HepG2 (cell line): ENCODE data around the gene XPNPEP3. TPM values are rescaled to one million over a fixed set of nuclear protein-coding genes. Genes with fewer than 3 reads are reported as not detected.

ENCODE experiments used
- ARNT ChIP-seq: fragments of 450-650 bp; IDR thresholded peaks from 2 replicates; pipeline ENCODE4 v1.6.1; 2017
- CBX1 ChIP-seq: IDR thresholded peaks from one replicate; pipeline ENCODE4 v1.6.1; 2016; ENCODE audit warnings: antibody characterized with exemption, low read depth
- HNRNPLL ChIP-seq: fragments of 200-400 bp; formaldehyde crosslinking; IDR thresholded peaks from 2 replicates; pipeline ENCODE4 v1.6.1; 2017; ENCODE audit warnings: mild to moderate bottlenecking, low read depth, low read length; ENCODE audit not compliant: poor library complexity, severe bottlenecking
- KDM4B ChIP-seq: sonication (generic); formaldehyde crosslinking; IDR thresholded peaks from 2 replicates; pipeline ENCODE4 v1.4.0; 2020; ENCODE audit warnings: missing genetic modification reagents
- POGZ ChIP-seq: sonication (generic); formaldehyde crosslinking; IDR thresholded peaks from 2 replicates; pipeline ENCODE4 v1.4.0; 2020; ENCODE audit warnings: mild to moderate bottlenecking, missing genetic modification reagents
- REXO4 ChIP-seq: sonication (generic); formaldehyde crosslinking; IDR thresholded peaks from 2 replicates; pipeline ENCODE4 v1.8.0; 2022; ENCODE audit warnings: missing genetic modification reagents, mild to moderate bottlenecking, borderline replicate concordance
- SALL2 ChIP-seq: sonication (generic); formaldehyde crosslinking; IDR thresholded peaks from 2 replicates; pipeline ENCODE4 v1.8.1; 2023; ENCODE audit warnings: mild to moderate bottlenecking, missing genetic modification reagents, inconsistent platforms
- WIZ ChIP-seq: sonication (generic); formaldehyde crosslinking; IDR thresholded peaks from 2 replicates; pipeline ENCODE4 v1.5.1; 2020; ENCODE audit warnings: mild to moderate bottlenecking, missing genetic modification reagents
- ZNF207 ChIP-seq: fragments of 450-650 bp; IDR thresholded peaks from 2 replicates; pipeline ENCODE4 v1.6.1; 2016; ENCODE audit warnings: antibody characterized with exemption, borderline replicate concordance
- ZNF607 ChIP-seq: sonication (generic); formaldehyde crosslinking; IDR thresholded peaks from 2 replicates; pipeline ENCODE4 v1.5.1; 2020; ENCODE audit warnings: missing genetic modification reagents, mild to moderate bottlenecking, borderline replicate concordance
- ZNF782 ChIP-seq: sonication (generic); formaldehyde crosslinking; IDR thresholded peaks from 2 replicates; pipeline ENCODE4 v1.4.0; 2020; ENCODE audit warnings: missing genetic modification reagents, mild to moderate bottlenecking, borderline replicate concordance
- ZNF841 ChIP-seq: sonication (generic); formaldehyde crosslinking; IDR thresholded peaks from 2 replicates; pipeline ENCODE4 v1.8.1; 2023; ENCODE audit warnings: missing genetic modification reagents, borderline replicate concordance
- polyA plus RNA-seq, 8 experiments: library from polyadenylated mRNA; depleted of rRNA in 3 of 8; stranded (reverse) in 7 of 8; unstranded in 1 of 8; fragments of >200 nt; fragmentation: Illumina TruSeq in 4 of 8; extraction: Trizol in 4 of 8; gene quantifications; 2 replicates each; pipeline versions ENCODE4 v1.2.1 to v1.2.3, GENCODE V29; 2011 to 2016; ENCODE audit warnings: low read depth in 4 of 8, missing spikeins in 1 of 8, mixed read lengths in 1 of 8; ENCODE audit not compliant: insufficient read depth in 1 of 8
- total RNA-seq, 5 experiments: library from RNA; depleted of rRNA; stranded (reverse); fragments of >200 nt; fragmentation: Illumina TruSeq; extraction: Trizol; gene quantifications; 2 replicates each; pipeline ENCODE4 v1.2.3, GENCODE V29; 2016; ENCODE audit warnings: low read depth in 1 of 5
- TF ChIP-seq, protein P1 (sequence below): sonication (generic); formaldehyde crosslinking; IDR thresholded peaks from 2 replicates; pipeline ENCODE4 v1.4.0; 2020; ENCODE audit warnings: missing genetic modification reagents, borderline replicate concordance
- TF ChIP-seq, protein P2 (sequence below): sonication (generic); formaldehyde crosslinking; IDR thresholded peaks from 2 replicates; pipeline ENCODE4 v1.5.0; 2020; ENCODE audit warnings: mild to moderate bottlenecking, missing genetic modification reagents
- TF ChIP-seq, protein P3 (sequence below): sonication (generic); formaldehyde crosslinking; IDR thresholded peaks from 2 replicates; pipeline ENCODE4 v1.4.0; 2020; ENCODE audit warnings: mild to moderate bottlenecking, missing genetic modification reagents, borderline replicate concordance
- TF ChIP-seq, protein P4 (sequence below): sonication (generic); formaldehyde crosslinking; IDR thresholded peaks from 2 replicates; pipeline ENCODE4 v1.9.0; 2022; ENCODE audit warnings: missing genetic modification reagents, mild to moderate bottlenecking, borderline replicate concordance
- TF ChIP-seq, protein P5 (sequence below): sonication (generic); formaldehyde crosslinking; conservative IDR thresholded peaks from 2 replicates; pipeline ENCODE4 v1.4.0; 2020; ENCODE audit warnings: missing genetic modification reagents

The XPNPEP3 gene
- total and polyA plus RNA-seq, 2 of the 13 experiments (the other 11 are each of a cell fraction or from before 2014, with no cell fraction given), result 10.3 to 14.0 TPM

DNA sequence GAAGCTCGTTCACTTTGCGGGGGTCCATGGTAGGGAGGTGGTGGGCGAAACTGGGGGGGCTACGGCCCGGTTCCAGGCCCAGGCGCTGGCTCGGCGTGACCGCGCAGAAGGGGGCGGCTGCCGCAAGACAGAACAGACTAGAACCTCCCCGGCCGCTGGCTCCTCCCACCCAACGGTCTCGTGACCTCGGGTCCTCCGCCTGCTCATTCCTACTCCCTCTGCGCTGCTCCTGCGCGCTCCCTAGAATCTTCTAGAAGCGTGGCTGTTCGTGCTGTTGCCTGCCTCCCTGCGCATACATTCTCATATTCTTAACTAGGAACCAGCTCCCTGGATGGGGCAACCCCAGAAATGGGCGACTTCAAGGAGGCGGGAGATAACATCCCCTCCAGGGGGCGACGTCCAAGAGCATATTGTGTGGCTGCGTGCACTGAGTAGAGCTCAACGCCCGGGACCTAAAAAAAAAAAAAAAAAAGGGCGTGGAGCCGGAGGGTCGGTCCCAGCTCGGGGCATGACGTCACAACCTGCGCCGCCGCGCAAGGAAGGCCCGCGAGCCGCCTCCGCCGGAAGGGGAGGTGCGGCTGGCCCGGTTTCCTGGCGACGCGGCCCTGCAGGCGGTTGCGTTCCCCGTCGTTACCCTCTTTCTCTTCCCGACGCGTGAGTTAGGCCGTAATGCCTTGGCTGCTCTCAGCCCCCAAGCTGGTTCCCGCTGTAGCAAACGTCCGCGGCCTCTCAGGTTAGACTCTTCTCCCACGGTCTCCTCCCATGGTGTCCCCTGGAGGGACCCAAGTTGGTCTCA lies at the start of gene XPNPEP3, which contains the start of gene ST13 (continued):
- TF ChIP-seq, protein P1, sequence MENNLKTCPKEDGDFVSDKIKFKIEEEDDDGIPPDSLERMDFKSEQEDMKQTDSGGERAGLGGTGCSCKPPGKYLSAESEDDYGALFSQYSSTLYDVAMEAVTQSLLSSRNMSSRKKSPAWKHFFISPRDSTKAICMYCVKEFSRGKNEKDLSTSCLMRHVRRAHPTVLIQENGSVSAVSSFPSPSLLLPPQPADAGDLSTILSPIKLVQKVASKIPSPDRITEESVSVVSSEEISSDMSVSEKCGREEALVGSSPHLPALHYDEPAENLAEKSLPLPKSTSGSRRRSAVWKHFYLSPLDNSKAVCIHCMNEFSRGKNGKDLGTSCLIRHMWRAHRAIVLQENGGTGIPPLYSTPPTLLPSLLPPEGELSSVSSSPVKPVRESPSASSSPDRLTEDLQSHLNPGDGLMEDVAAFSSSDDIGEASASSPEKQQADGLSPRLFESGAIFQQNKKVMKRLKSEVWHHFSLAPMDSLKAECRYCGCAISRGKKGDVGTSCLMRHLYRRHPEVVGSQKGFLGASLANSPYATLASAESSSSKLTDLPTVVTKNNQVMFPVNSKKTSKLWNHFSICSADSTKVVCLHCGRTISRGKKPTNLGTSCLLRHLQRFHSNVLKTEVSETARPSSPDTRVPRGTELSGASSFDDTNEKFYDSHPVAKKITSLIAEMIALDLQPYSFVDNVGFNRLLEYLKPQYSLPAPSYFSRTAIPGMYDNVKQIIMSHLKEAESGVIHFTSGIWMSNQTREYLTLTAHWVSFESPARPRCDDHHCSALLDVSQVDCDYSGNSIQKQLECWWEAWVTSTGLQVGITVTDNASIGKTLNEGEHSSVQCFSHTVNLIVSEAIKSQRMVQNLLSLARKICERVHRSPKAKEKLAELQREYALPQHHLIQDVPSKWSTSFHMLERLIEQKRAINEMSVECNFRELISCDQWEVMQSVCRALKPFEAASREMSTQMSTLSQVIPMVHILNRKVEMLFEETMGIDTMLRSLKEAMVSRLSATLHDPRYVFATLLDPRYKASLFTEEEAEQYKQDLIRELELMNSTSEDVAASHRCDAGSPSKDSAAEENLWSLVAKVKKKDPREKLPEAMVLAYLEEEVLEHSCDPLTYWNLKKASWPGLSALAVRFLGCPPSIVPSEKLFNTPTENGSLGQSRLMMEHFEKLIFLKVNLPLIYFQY, result peak; percentile 36; the same call in 1 of the 2 replicates
- TF ChIP-seq, protein P2, sequence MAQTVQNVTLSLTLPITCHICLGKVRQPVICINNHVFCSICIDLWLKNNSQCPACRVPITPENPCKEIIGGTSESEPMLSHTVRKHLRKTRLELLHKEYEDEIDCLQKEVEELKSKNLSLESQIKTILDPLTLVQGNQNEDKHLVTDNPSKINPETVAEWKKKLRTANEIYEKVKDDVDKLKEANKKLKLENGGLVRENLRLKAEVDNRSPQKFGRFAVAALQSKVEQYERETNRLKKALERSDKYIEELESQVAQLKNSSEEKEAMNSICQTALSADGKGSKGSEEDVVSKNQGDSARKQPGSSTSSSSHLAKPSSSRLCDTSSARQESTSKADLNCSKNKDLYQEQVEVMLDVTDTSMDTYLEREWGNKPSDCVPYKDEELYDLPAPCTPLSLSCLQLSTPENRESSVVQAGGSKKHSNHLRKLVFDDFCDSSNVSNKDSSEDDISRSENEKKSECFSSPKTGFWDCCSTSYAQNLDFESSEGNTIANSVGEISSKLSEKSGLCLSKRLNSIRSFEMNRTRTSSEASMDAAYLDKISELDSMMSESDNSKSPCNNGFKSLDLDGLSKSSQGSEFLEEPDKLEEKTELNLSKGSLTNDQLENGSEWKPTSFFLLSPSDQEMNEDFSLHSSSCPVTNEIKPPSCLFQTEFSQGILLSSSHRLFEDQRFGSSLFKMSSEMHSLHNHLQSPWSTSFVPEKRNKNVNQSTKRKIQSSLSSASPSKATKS (CRISPR knock-in tag), result no peak
- TF ChIP-seq, protein P3, sequence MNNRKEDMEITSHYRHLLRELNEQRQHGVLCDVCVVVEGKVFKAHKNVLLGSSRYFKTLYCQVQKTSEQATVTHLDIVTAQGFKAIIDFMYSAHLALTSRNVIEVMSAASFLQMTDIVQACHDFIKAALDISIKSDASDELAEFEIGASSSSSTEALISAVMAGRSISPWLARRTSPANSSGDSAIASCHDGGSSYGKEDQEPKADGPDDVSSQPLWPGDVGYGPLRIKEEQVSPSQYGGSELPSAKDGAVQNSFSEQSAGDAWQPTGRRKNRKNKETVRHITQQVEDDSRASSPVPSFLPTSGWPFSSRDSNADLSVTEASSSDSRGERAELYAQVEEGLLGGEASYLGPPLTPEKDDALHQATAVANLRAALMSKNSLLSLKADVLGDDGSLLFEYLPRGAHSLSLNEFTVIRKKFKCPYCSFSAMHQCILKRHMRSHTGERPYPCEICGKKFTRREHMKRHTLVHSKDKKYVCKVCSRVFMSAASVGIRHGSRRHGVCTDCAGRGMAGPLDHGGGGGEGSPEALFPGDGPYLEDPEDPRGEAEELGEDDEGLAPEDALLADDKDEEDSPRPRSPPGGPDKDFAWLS, result 0 out of 2 replicates have a peak, but pooled peaks have one; percentile 49
- TF ChIP-seq ZNF607 (CRISPR knock-in tag) (peak; percentile 66; the same call in 1 of the 2 replicates), SALL2 (CRISPR knock-in tag) (0 out of 2 replicates have a peak, but pooled peaks have one; percentile 43), REXO4 (CRISPR knock-in tag) (peak; percentile 57; the same call in 1 of the 2 replicates), POGZ (CRISPR knock-in tag) (peak; percentile 64), CBX1 (no peak), WIZ (CRISPR knock-in tag) (peak; percentile 85; the same call in 1 of the 2 replicates), ARNT (no peak), ZNF782 (CRISPR knock-in tag) (0 out of 2 replicates have a peak, but pooled peaks have one; percentile 45), KDM4B (CRISPR knock-in tag) (peak; percentile 42; the same call in 1 of the 2 replicates), ZNF207 (no peak), HNRNPLL (peak; percentile 96), ZNF841 (CRISPR knock-in tag) (0 out of 2 replicates have a peak, but pooled peaks have one; percentile 52)
- TF ChIP-seq, protein P4, sequence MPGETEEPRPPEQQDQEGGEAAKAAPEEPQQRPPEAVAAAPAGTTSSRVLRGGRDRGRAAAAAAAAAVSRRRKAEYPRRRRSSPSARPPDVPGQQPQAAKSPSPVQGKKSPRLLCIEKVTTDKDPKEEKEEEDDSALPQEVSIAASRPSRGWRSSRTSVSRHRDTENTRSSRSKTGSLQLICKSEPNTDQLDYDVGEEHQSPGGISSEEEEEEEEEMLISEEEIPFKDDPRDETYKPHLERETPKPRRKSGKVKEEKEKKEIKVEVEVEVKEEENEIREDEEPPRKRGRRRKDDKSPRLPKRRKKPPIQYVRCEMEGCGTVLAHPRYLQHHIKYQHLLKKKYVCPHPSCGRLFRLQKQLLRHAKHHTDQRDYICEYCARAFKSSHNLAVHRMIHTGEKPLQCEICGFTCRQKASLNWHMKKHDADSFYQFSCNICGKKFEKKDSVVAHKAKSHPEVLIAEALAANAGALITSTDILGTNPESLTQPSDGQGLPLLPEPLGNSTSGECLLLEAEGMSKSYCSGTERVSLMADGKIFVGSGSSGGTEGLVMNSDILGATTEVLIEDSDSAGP (CRISPR knock-in tag), result peak; percentile 84; the same call in 1 of the 2 replicates
- TF ChIP-seq, protein P5, sequence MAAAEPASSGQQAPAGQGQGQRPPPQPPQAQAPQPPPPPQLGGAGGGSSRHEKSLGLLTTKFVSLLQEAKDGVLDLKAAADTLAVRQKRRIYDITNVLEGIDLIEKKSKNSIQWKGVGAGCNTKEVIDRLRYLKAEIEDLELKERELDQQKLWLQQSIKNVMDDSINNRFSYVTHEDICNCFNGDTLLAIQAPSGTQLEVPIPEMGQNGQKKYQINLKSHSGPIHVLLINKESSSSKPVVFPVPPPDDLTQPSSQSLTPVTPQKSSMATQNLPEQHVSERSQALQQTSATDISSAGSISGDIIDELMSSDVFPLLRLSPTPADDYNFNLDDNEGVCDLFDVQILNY, result 0 out of 2 replicates have a peak, but pooled peaks have one; percentile 36
